IPS-15b (cell line): ENCODE measurements around the gene ROR2.

Experiments
- H3K27me3 ChIP-seq: one replicate; pipeline ENCODE4 v1.6.1; 2013; ENCODE audit warnings: low read length; ENCODE audit not compliant: control insufficient read depth, insufficient read depth
- H3K36me3 ChIP-seq: one replicate; pipeline ENCODE4 v1.6.1; 2013; ENCODE audit warnings: low read length; ENCODE audit not compliant: control insufficient read depth, insufficient read depth
- H3K4me1 ChIP-seq: one replicate; pipeline ENCODE4 v1.6.1; 2013; ENCODE audit warnings: mild to moderate bottlenecking, low read length; ENCODE audit not compliant: control insufficient read depth, insufficient read depth
- H3K4me3 ChIP-seq: one replicate; pipeline ENCODE4 v1.5.1; 2013; ENCODE audit warnings: low read depth, low read length
- H3K9ac ChIP-seq: one replicate; pipeline ENCODE4 v1.6.1; 2013; ENCODE audit warnings: low read depth, mild to moderate bottlenecking, low read length
- H3K9me3 ChIP-seq: one replicate; pipeline ENCODE4 v1.6.1; 2013; ENCODE audit warnings: mild to moderate bottlenecking, low read length; ENCODE audit not compliant: control insufficient read depth, insufficient read depth

Gene ROR2

DNA sequence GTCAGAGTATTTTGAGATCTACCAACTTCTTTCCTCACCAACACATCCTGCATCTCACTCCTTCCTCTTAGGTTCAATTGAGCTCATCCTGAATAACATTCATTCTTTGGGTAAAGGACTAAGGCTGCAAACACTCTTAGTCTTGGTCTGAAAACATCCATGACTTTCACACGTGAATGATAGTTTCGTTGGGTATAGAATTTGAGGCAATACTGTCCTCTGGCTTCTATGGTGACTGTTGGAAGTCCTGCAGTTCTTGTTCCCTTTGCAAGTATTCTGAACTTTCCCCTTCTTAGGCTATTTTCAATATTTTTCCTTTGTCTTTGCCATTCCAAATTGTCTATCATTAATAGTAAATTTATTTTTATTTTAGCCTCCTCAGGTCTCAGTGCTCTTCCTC, 185.4 kb downstream of the ROR2 start:
- Histone ChIP-seq H3K9me3 (no peaks in the 10 kb centered on the region), H3K4me3 (no peak overlapping the region), H3K36me3 (no peaks in the 10 kb centered on the region), H3K4me1 (no peaks in the 10 kb centered on the region), H3K9ac (no peak overlapping the region), H3K27me3 (no peaks in the 10 kb centered on the region)

DNA sequence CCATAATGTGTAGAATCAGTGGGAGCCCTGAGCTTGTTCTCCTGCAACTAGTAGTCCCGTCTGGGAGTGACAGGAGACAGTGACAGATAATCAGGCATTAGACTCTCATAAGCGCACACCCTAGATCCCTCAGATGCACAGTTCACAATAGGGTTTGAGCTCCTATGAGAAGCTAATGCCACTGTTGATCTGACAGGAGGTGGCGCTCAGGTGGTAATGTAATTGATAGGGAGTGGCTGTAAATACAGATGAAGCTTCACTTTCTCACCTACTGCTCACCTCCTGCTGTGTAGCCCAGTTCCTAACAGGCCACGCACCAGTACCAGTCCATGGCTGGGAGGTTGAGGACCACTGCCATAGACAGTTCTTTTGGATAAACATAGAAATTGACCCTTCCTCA, 188.7 kb downstream of the ROR2 start:
- no peaks in the 10 kb centered on the region for H3K27me3 ChIP-seq
- no peaks in the 10 kb centered on the region for H3K9me3 ChIP-seq
- no peak overlapping the region for H3K4me3 ChIP-seq
- no peaks in the 10 kb centered on the region for H3K4me1 ChIP-seq
- no peaks in the 10 kb centered on the region for H3K36me3 ChIP-seq
- no peak overlapping the region for H3K9ac ChIP-seq

DNA sequence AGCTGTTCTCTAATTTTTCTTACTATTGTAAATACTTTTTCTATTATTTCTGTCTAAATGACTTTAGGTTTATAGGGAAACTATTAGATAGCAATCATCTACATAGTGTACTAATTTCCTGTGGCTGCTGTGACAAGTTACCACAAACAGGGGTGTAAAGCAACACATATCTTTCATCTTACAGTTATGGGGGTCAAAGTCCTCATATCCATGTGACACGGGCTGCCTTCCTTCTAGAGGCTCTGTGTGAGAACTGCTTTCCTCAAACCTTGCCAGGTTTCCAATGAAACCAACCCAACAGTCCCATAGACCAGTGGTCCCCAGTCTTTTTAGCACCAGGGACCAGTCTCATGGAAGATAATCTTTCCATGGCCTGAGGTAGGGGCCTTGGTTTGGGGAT, 189.1 kb downstream of the ROR2 start:
- no peaks in the 10 kb centered on the region for H3K36me3 ChIP-seq
- no peak overlapping the region for H3K4me3 ChIP-seq
- no peaks in the 10 kb centered on the region for H3K4me1 ChIP-seq
- no peak overlapping the region for H3K9ac ChIP-seq
- H3K27me3 ChIP-seq, result no peaks in the 10 kb centered on the region
- H3K9me3 ChIP-seq, result no peaks in the 10 kb centered on the region

DNA sequence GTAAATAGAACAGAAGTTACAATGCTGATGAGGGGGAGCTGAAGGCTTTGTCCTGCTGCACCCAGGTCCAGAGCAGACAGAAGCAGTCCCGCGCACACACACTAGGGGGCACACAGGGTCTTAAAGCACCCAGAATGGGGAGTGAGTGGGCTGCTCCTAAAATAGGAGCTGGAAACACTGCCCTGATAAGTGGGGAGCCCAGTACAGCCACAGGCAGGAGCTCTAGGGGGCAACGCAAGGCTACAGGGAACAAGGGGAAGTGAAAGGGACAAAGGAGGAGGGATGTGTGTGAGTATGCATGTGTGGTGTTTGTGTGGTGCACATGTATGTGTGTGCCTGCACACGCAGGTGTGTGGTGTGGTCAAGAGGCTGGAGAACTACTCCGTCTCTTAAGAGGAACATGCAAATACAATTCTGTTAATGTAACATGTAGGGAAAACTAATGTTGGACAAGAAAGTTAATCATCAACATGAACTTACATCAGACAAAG, 191.5 kb downstream of the ROR2 start:
- no peaks in the 10 kb centered on the region for H3K36me3 ChIP-seq

DNA sequence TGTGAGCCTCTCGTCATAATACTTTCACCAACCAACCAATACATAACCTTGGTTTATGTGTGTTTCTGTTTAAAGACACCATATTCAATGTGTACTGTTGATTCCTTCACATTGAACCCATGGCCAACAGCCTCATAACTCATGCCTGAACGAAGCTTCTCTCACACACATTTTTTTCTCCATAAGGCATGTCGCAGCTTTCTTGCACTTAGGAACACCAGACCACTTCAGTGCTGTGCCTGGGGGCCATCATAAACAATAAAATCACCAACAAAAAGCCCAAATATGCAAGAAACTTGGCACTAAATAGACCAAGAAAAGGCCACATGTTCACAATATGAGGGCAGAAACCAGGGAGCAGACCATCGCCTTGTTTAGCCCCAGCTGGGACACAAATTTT, 192.2 kb downstream of the ROR2 start:
- Histone ChIP-seq H3K36me3 (no peaks in the 10 kb centered on the region), H3K27me3 (no peaks in the 10 kb centered on the region), H3K4me3 (no peak overlapping the region), H3K9me3 (no peaks in the 10 kb centered on the region), H3K9ac (no peak overlapping the region), H3K4me1 (no peaks in the 10 kb centered on the region)

More for the DNA sequence above, 191.5 kb downstream of the ROR2 start:
- H3K9me3 ChIP-seq, result no peaks in the 10 kb centered on the region
- H3K4me1 ChIP-seq, result no peaks in the 10 kb centered on the region
- H3K9ac ChIP-seq, result no peak overlapping the region
- no peak overlapping the region for H3K4me3 ChIP-seq
- no peaks in the 10 kb centered on the region for H3K27me3 ChIP-seq

DNA sequence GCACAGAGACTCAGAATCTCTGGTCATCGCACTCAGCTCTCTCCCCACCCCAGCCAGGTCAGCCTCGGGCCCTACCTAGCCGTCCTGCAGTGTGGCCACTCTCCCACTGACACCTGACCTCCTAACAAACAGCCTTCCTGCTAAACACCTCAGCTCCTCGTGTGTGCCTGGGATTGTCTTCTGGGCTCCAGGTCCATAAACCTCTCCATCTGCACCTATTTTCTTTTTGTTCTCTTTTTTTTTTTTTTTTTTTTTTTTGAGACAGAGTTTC, 193.6 kb downstream of the ROR2 start:
- Histone ChIP-seq H3K9me3 (no peaks in the 10 kb centered on the region), H3K9ac (no peak overlapping the region), H3K4me3 (no peak overlapping the region), H3K27me3 (no peaks in the 10 kb centered on the region), H3K4me1 (no peaks in the 10 kb centered on the region), H3K36me3 (no peaks in the 10 kb centered on the region)

DNA sequence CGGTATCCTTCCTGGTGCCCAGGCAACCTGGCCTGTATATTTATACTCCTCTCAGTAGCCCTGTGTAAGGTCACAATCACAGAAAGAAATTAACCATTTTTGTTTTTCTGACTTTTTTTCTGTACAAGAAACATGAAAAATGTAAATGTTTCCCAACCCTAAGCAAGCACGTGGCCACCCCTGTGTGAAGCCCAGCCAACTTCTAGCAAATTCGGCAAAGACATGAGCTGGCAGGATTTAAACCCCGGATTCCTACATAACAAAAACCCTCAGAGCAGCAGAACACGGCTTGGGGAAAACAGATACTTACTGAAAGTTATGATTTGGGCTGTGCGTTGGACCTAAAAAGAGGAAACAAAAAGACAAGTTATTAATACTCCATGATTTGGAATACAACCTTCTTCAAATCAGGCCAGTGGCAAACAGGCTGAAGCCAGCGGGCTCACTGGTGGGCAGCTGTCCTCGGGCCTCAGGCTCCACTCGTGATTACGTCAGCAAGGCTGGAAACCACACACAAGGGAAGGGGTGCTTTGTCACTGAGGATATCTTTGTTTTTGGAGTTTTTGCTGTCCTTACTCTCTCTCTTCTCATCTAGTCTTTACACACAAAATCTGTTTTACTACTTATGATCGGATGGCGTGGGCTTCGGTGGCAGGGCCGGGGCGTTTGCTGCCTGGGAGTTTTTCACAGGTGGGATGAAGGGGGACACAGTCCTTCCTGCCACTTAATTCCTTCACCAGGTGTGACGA, 194.1 kb downstream of the ROR2 start:
- H3K9me3 ChIP-seq, result no peaks in the 10 kb centered on the region
- no peaks in the 10 kb centered on the region for H3K36me3 ChIP-seq
- no peaks in the 10 kb centered on the region for H3K27me3 ChIP-seq
- H3K9ac ChIP-seq, result no peak overlapping the region
- no peaks in the 10 kb centered on the region for H3K4me1 ChIP-seq
- H3K4me3 ChIP-seq, result no peak overlapping the region

DNA sequence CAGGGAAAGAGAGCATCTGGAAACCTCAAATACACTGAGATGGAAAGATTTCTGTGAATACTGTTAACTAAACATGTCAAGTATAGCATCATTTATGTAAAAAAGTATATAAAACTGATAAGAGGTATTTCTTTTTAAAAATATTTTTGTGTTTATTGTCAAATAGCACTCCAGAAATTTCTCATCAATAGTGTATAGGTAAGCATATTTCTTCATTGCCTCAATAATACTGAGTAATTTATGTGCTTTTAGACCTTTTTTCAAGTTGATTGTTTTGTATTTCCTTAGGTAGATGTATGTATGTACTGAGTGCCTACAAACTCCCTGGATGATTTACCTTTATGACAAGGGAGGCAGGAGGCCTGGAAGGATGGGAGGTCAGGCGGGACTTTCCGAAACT, 196.3 kb downstream of the ROR2 start:
- Histone ChIP-seq H3K27me3 (no peaks in the 10 kb centered on the region), H3K9me3 (no peaks in the 10 kb centered on the region), H3K36me3 (no peaks in the 10 kb centered on the region), H3K9ac (no peak overlapping the region), H3K4me3 (no peak overlapping the region), H3K4me1 (no peaks in the 10 kb centered on the region)

DNA sequence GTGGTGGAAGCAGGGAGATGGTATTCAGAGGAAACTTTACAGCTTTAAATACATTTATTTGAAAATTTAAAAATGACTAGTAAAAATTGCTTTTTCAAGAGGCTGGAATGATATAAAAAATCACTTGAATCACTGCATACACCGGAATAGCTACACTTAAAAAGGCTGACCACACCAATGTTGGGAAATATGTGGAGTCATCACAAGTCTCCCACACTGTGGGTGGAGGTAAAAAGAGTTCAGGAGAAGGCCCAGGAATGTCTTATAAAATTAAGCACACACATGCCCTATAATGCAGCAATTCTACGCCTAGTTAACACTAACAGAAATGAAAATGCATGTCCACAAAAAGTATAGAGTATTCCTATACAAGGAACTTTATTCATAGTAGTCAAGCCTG, 198.1 kb downstream of the ROR2 start:
- Histone ChIP-seq H3K4me3 (no peak overlapping the region), H3K9ac (no peak overlapping the region), H3K27me3 (no peaks in the 10 kb centered on the region), H3K9me3 (no peaks in the 10 kb centered on the region), H3K36me3 (no peaks in the 10 kb centered on the region), H3K4me1 (no peaks in the 10 kb centered on the region)

DNA sequence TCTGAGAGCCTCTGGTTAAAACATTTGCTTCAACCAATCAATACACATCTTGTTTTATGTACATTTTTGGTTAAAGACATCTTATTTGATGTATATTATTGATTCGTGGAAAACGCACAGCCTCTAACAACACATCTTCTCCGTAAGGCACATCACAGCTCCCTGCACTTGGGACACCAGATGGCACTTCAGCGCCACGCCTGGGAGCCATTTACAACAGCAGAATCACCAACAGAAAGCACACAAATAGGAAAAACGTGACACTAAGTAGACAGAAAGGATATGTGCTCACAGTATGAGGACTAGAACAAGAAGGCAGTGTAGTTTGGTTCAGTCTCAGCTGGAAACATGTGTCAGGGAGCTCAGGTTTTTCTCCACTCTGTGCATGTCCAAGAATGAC, 199.7 kb downstream of the ROR2 start:
- H3K4me3 ChIP-seq, result no peak overlapping the region
- no peaks in the 10 kb centered on the region for H3K27me3 ChIP-seq
- no peaks in the 10 kb centered on the region for H3K36me3 ChIP-seq
- H3K9ac ChIP-seq, result no peak overlapping the region
- H3K9me3 ChIP-seq, result no peaks in the 10 kb centered on the region
- no peaks in the 10 kb centered on the region for H3K4me1 ChIP-seq

DNA sequence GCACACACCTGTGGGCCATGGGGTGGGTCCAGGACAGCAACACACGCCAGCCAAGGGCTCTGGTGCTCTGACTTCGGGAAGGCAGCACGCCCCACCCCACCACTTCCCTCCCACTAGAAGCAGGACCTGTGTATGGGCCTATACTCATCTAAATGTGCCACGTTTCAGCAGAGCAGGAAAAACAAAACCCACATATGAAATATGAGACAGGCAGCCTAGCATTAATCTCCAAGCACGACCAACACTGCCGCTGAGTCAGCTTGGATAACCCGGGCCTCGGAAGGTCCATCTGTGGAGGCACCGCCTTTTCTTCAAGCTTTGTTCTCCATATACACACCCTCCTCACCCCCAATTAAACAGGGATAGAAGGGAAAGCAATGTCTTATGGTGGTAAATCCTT, 203.1 kb downstream of the ROR2 start:
- H3K9me3 ChIP-seq, result no peaks in the 10 kb centered on the region
- no peaks in the 10 kb centered on the region for H3K4me1 ChIP-seq
- H3K4me3 ChIP-seq, result no peak overlapping the region
- no peaks in the 10 kb centered on the region for H3K27me3 ChIP-seq
- no peak overlapping the region for H3K9ac ChIP-seq
- no peaks in the 10 kb centered on the region for H3K36me3 ChIP-seq

DNA sequence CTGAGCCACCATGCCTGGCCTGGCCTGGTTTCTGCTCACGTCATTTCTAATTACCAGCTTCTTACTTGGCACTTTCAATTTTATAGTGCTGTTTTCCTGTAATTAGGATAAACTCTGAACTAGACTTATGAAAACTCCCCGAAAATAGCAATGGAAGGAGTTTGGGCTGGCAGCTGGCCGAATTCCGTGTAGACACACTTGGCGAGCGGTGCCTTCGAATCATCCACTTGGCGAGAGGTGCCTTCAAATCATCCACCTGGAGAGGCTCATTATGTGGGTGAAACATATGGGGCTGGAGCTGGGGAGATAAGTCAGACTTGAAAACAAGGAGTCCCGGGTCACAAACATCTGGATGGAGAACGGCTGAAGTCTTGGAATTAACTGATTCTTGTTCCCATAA, 203.7 kb downstream of the ROR2 start:
- no peak overlapping the region for H3K9ac ChIP-seq
- H3K4me1 ChIP-seq, result no peaks in the 10 kb centered on the region
- H3K9me3 ChIP-seq, result no peaks in the 10 kb centered on the region
- no peak overlapping the region for H3K4me3 ChIP-seq
- H3K36me3 ChIP-seq, result no peaks in the 10 kb centered on the region
- no peaks in the 10 kb centered on the region for H3K27me3 ChIP-seq
